Measurements from ENCODE around the gene NSMCE1. TPM values are rescaled to one million over a fixed set of nuclear protein-coding genes. Genes with fewer than 3 reads are reported as not detected.

NSMCE1 gene
- total and polyA plus RNA-seq, 7 experiments from 2014 or later: 45.5 to 220 (median 71.7) TPM

DNA sequence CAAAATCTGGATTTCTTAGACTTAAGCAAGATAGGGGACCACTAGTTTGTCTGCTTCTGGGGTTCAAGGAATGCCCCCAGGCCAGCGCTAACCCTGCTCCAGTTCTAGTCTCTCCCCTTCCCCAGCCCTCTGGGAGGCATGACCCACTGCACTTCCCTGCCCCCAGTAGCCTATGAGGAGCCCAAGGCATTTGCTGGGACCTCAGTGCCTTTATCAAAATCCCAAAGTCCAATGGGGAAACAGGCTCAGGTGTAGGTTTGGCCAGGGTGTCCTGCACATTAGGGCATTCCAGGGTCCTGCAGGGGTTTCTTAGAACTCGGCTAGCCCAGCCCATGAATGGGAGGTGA, 46.4 kb upstream of the NSMCE1 start:
- peaks cover 0 to 3% (median 0%) of the 10 kb centered on the region in 5 donors for H3K27me3 Mint-ChIP-seq
- ATAC-seq (no peak), DNase-seq (no peak)
- peak overlapping the region; percentile 92 to 99 (median 96) for H3K27ac Mint-ChIP-seq
- Histone ChIP-seq H3K27me3 (ENCODE audit: control insufficient read depth in 2 of 2, insufficient read depth in 2 of 2, low read length in 2 of 2) (no peaks in the 10 kb centered on the region), H3K36me3 (ENCODE audit: control insufficient read depth in 2 of 3, insufficient read depth in 3 of 3, low read length in 3 of 3) (peaks cover 0 to 4% (median 0%) of the 10 kb centered on the region in 3 experiments), H3K9me3 (ENCODE audit: control insufficient read depth in 2 of 3, low read length in 3 of 3) (no peaks in the 10 kb centered on the region), H3K4me3 (ENCODE audit: low read length) (peak overlapping the region; percentile 63), H3K27ac (ENCODE audit: low read depth, low read length) (peak overlapping the region; percentile 99), H3K4me1 (ENCODE audit: control insufficient read depth in 2 of 2, insufficient read depth in 2 of 2, low read length in 2 of 2) (peaks cover 29 to 43% of the 10 kb centered on the region in 2 donors)
- peaks cover 43 to 64% (median 56%) of the 10 kb centered on the region in 7 donors for H3K4me1 Mint-ChIP-seq
- H3K4me3 Mint-ChIP-seq: peak overlapping the region; percentile 85 to 99 (median 97)
- intact Hi-C loops (cut with micrococcal nuclease): loop anchor here (1.0 to 5.0 kb wide), 10 partner anchors 40 to 158 kb away; partner anchors contain the start of gene IL21R (in 1 of the 2)
- POLR2A ChIA-PET: interaction anchor here (0.6 to 10.4 kb wide), 10 partner anchors 23 to 134 kb away, joined by 3 to 139 read pairs (median 4); no protein-coding TSS in a partner anchor
- no peaks in the 10 kb centered on the region for H3K9me3 Mint-ChIP-seq
- H3K36me3 Mint-ChIP-seq: peaks cover 0 to 58% (median 4%) of the 10 kb centered on the region in 5 donors
- CTCF ChIA-PET: interaction anchor here (0.5 to 8.7 kb wide), 4 partner anchors 26 to 95 kb away, joined by 3 to 107 read pairs (median 6); no protein-coding TSS in a partner anchor

DNA sequence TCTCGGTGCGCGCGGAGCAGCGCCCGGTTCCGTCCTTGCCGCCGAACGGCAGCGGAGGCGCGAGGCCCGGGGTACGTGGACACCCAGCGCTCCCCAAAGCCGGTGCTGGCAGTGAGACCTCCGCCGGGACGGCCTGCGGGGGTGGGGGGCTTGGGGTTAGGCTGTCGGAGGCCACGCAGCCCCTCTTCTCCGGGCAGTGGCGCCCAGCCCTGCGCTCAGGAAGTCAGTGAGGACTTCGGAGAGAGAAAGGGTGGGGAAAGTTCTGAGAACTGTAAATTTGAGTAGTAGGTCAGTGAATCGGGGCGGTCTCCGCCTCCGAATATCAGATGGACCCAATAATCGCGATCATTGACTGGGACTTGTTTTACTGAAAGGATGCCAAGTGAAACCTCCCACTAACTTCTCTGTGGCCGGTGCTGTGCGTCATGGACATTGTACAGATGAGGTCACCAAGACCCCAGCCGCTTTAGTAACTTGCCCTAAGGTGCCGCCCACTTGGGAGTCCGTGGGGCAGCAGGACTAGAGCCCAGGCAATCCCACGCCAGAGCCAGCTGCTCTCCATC, 45.7 kb upstream of the NSMCE1 start:
- ATAC-seq (peak; percentile 33), DNase-seq (peak in 4 of 9 donors; percentile 28 to 63 (median 48))
- ChIA-PET POLR2A (interaction anchor here (10.4 kb wide), 1 partner anchor 81 kb away, joined by 139 read pairs; no protein-coding TSS in a partner anchor), CTCF (interaction anchor here (0.7 kb wide), 1 partner anchor 27 kb away, joined by 3 read pairs; no protein-coding TSS in a partner anchor)
- Mint-ChIP-seq H3K4me3 (peak overlapping the region; percentile 85 to 99 (median 97)), H3K4me1 (peaks cover 36 to 57% (median 49%) of the 10 kb centered on the region in 7 donors), H3K27ac (peak overlapping the region; percentile 92 to 99 (median 96)), H3K9me3 (no peaks in the 10 kb centered on the region), H3K36me3 (peaks cover 0 to 51% (median 4%) of the 10 kb centered on the region in 5 donors), H3K27me3 (peaks cover 0 to 3% (median 0%) of the 10 kb centered on the region in 5 donors)
- Histone ChIP-seq H3K36me3 (ENCODE audit: control insufficient read depth in 2 of 3, insufficient read depth in 3 of 3, low read length in 3 of 3) (peaks cover 0 to 4% (median 0%) of the 10 kb centered on the region in 3 experiments), H3K9me3 (ENCODE audit: control insufficient read depth in 2 of 3, low read length in 3 of 3) (no peaks in the 10 kb centered on the region), H3K4me3 (ENCODE audit: low read length) (peak overlapping the region; percentile 72), H3K4me1 (ENCODE audit: control insufficient read depth in 2 of 2, insufficient read depth in 2 of 2, low read length in 2 of 2) (peaks cover 23 to 40% of the 10 kb centered on the region in 2 donors), H3K27ac (ENCODE audit: low read depth, low read length) (peak overlapping the region; percentile 99), H3K27me3 (ENCODE audit: control insufficient read depth in 2 of 2, insufficient read depth in 2 of 2, low read length in 2 of 2) (no peaks in the 10 kb centered on the region)
- intact Hi-C loops (cut with micrococcal nuclease): loop anchor here (2.0 kb wide), 5 partner anchors 39 to 135 kb away; partner anchors contain the start of gene IL21R (in 1 of the 2)

DNA sequence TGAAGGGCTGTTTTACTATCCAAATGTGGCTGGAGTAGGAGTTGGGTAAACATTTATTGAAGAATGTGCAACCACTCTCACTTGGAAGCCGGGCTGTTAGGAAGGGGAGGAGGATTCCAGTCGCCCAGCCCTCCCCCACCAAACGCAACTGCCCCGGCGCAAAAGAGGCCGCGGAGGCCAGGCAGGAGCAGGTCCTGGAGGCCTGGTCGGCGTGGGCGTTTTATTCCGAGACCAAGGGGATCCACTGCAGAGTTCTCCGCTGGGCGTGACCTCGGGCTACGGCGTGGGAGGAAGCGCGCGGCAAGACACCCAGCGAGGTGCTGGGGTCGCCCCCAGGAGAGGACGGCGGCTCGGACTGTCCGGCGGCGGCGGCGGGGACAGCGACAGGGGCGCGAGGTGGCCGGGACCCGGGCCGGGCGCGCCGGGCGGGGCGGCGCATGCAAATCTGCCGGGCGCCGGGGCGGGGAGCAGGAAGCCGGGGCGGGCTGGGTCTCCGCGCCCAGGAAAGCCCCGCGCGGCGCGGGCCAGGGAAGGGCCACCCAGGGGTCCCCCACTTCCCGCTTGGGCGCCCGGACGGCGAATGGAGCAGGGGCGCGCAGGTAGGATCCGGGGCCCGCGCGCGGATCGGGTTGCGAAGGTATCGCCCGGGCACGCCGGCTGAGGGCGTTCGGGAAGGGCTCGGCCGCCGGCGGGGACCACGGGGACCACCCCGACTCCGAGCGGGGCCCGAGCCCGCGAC, 45.0 kb upstream of the NSMCE1 start, which contains the start of gene IL4R:
TSS of gene IL4R (plus strand) at position 553 of the 739 bp plus-strand sequence. CDS start 26,230 bp downstream, outside the sequence.
- Histone ChIP-seq H3K9me3 (ENCODE audit: control insufficient read depth in 2 of 3, low read length in 3 of 3) (no peaks in the 10 kb centered on the region), H3K27ac (ENCODE audit: low read depth, low read length) (peak within 1 kb of the TSS; percentile 99), H3K4me3 (ENCODE audit: low read length) (peak within 1 kb of the TSS; percentile 73), H3K27me3 (ENCODE audit: control insufficient read depth in 2 of 2, insufficient read depth in 2 of 2, low read length in 2 of 2) (no peaks in the 10 kb centered on the region), H3K4me1 (ENCODE audit: control insufficient read depth in 2 of 2, insufficient read depth in 2 of 2, low read length in 2 of 2) (peaks cover 17 to 33% of the 10 kb centered on the region in 2 donors), H3K36me3 (ENCODE audit: control insufficient read depth in 2 of 3, insufficient read depth in 3 of 3, low read length in 3 of 3) (peaks cover 0 to 4% (median 0%) of the 10 kb centered on the region in 3 experiments)
- H3K36me3 Mint-ChIP-seq: peaks cover 0 to 44% (median 3%) of the 10 kb centered on the region in 5 donors
- peak within 1 kb of the TSS; percentile 87 to 99 (median 97) for H3K4me3 Mint-ChIP-seq
- peaks cover 0 to 3% (median 0%) of the 10 kb centered on the region in 5 donors for H3K27me3 Mint-ChIP-seq
- intact Hi-C loops (cut with micrococcal nuclease): loop anchor here (1.0 to 2.0 kb wide), 7 partner anchors 39 to 237 kb away; partner anchors contain the start of genes IL21R (in 1 of the 2), KATNIP (in 1 of the 2) and NSMCE1 (in 1 of the 2)
- ChIA-PET CTCF (no interaction called here), POLR2A (no interaction called here)
- H3K27ac Mint-ChIP-seq: peak within 1 kb of the TSS; percentile 92 to 99 (median 96)
- DNase-seq (peak; percentile 55 to 84 (median 68)), ATAC-seq (peak; percentile 72)
- no peaks in the 10 kb centered on the region for H3K9me3 Mint-ChIP-seq
- H3K4me1 Mint-ChIP-seq: peaks cover 29 to 52% (median 42%) of the 10 kb centered on the region in 7 donors

DNA sequence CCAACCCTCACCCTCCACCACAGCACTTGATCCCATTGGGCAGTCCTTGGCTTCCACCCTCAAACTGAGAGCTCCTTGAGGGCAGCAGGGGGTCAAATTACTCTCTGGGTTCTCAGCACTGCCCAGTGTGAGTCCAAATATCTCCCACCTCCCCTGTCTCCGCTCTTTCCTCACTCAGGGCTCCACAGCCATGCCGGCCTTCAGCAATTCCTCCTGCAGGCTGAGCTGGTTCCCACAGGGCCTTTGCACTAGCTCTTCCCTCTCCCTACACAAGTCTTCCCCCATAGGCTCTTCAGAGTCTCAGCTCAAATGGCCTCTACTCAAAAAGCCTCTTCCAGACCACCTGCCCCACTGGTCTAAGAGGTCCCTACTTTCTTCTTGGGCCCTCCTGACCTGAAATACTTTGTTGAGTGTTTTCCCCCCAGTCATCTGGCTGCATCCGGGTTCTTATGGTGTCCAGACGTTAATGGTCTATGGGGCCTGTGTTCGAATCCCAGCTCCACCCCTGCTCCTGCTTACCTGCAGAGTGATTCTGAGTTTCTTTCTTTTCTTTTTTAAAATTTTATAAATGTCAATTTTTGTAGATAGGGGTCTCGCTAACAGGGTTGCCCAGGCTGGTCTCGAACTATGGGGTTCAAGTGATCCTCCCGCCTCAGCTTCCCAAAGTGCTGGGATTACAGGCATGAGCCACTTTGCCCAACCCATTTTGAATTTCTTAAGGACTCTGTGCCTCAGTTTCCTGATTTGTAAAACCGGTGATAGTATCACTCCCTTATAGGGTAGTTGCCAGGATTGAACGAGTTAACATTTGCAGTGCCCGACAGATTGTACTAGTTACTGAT, 44.2 kb upstream of the NSMCE1 start:
- intact Hi-C loops (cut with micrococcal nuclease): loop anchor here in 1 of 2 donors (1.0 to 2.0 kb wide), 2 partner anchors 44 to 238 kb away; partner anchors contain the start of genes KATNIP and NSMCE1
- Mint-ChIP-seq H3K4me3 (peak overlapping the region; percentile 82 to 99 (median 88)), H3K9me3 (peaks cover 0 to 2% (median 0%) of the 10 kb centered on the region in 11 donors), H3K27ac (peak overlapping the region; percentile 86 to 93 (median 89)), H3K4me1 (peaks cover 21 to 44% (median 34%) of the 10 kb centered on the region in 7 donors), H3K27me3 (peaks cover 0 to 3% (median 0%) of the 10 kb centered on the region in 5 donors), H3K36me3 (peaks cover 0 to 36% (median 3%) of the 10 kb centered on the region in 5 donors)
- Histone ChIP-seq H3K27ac (ENCODE audit: low read depth, low read length) (peak overlapping the region; percentile 99), H3K9me3 (ENCODE audit: control insufficient read depth in 2 of 3, low read length in 3 of 3) (no peaks in the 10 kb centered on the region), H3K36me3 (ENCODE audit: control insufficient read depth in 2 of 3, insufficient read depth in 3 of 3, low read length in 3 of 3) (peaks cover 0 to 4% (median 0%) of the 10 kb centered on the region in 3 experiments), H3K4me1 (ENCODE audit: control insufficient read depth in 2 of 2, insufficient read depth in 2 of 2, low read length in 2 of 2) (peaks cover 11 to 25% of the 10 kb centered on the region in 2 donors), H3K27me3 (ENCODE audit: control insufficient read depth in 2 of 2, insufficient read depth in 2 of 2, low read length in 2 of 2) (no peaks in the 10 kb centered on the region), H3K4me3 (ENCODE audit: low read length) (peak overlapping the region; percentile 73)
- ChIA-PET CTCF (interaction anchor here (0.6 to 1.8 kb wide), 3 partner anchors 11 to 77 kb away, joined by 4 to 5 read pairs (median 4); no protein-coding TSS in a partner anchor), POLR2A (interaction anchor here (0.6 to 1.2 kb wide), 6 partner anchors 23 to 79 kb away, joined by 3 to 5 read pairs (median 3); no protein-coding TSS in a partner anchor)
- no peak for ATAC-seq
- DNase-seq: no peak

DNA sequence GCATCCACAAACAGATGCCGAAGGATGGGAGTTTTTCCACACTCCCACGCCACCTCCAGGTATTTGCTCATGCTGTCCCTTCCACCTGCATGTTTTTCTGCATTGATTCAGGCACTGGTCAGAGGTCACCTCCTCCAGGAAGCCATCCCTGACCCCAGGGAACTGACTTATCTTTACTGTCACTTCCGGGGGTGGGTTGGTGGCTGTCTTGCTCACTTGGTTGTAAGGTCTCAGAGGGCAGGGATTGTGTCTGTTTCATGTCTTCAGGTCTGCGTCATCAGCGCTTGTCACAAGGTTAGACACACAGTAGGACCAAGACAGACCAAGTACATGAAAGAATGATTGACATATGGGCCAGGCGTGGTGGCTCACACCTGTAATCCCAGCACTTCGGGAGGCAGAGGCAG, 43.3 kb upstream of the NSMCE1 start:
- CTCF ChIA-PET: interaction anchor here (1.2 to 1.8 kb wide), 2 partner anchors 10 to 76 kb away, joined by 4 to 5 read pairs; no protein-coding TSS in a partner anchor
- Histone ChIP-seq H3K27ac (ENCODE audit: low read depth, low read length) (no peak overlapping the region), H3K36me3 (ENCODE audit: control insufficient read depth in 2 of 3, insufficient read depth in 3 of 3, low read length in 3 of 3) (peaks cover 0 to 4% (median 0%) of the 10 kb centered on the region in 3 experiments), H3K4me3 (ENCODE audit: low read length) (no peak overlapping the region), H3K9me3 (ENCODE audit: control insufficient read depth in 2 of 3, low read length in 3 of 3) (no peaks in the 10 kb centered on the region), H3K4me1 (ENCODE audit: control insufficient read depth in 2 of 2, insufficient read depth in 2 of 2, low read length in 2 of 2) (peaks cover 11 to 20% of the 10 kb centered on the region in 2 donors), H3K27me3 (ENCODE audit: control insufficient read depth in 2 of 2, insufficient read depth in 2 of 2, low read length in 2 of 2) (no peaks in the 10 kb centered on the region)
- no peak for DNase-seq
- peak overlapping the region in 6 of 9 donors; percentile 28 to 87 (median 50) for H3K27ac Mint-ChIP-seq
- intact Hi-C loops (cut with micrococcal nuclease): loop anchor here in 1 of 2 donors (2.0 kb wide), 1 partner anchor 239 kb away; the partner anchor contains the start of gene KATNIP
- peaks cover 12 to 35% (median 25%) of the 10 kb centered on the region in 7 donors for H3K4me1 Mint-ChIP-seq
- peaks cover 0 to 27% (median 3%) of the 10 kb centered on the region in 5 donors for H3K36me3 Mint-ChIP-seq
- peaks cover 0 to 3% (median 0%) of the 10 kb centered on the region in 5 donors for H3K27me3 Mint-ChIP-seq
- peak overlapping the region in 9 of 10 donors; percentile 23 to 99 (median 58) for H3K4me3 Mint-ChIP-seq
- ATAC-seq: no peak
- H3K9me3 Mint-ChIP-seq: peaks cover 0 to 2% (median 0%) of the 10 kb centered on the region in 11 donors
- POLR2A ChIA-PET: interaction anchor here (0.6 to 1.2 kb wide), 5 partner anchors 13 to 78 kb away, joined by 3 read pairs; no protein-coding TSS in a partner anchor
